Testis (tissue), 3 donors: Measurements from ENCODE around the gene NTMT1. TPM values are rescaled to one million over a fixed set of nuclear protein-coding genes. Genes with fewer than 3 reads are reported as not detected.
"Not testable (repeated sequence)": the region's sequence is repeated elsewhere in the genome, so short reads cannot be mapped to it uniquely, and the experiment has no call there.

ENCODE experiments used
- DNase-seq: peaks from one replicate; pipeline ENCODE4 v3.0.0-alpha.2; 2019
- H3K27ac ChIP-seq, 2 donors: fragments of 200-600 bp; sonication (generic); one replicate each; pipeline ENCODE4 v1.5.1; 2019
- H3K27me3 ChIP-seq: fragments of 200-600 bp; sonication (generic); one replicate; pipeline ENCODE4 v1.5.1; 2019
- H3K36me3 ChIP-seq: fragments of 200-600 bp; sonication (generic); one replicate; pipeline ENCODE4 v1.5.1; 2017; ENCODE audit warnings: low read depth; ENCODE audit errors: missing control alignments
- H3K4me1 ChIP-seq: fragments of 200-600 bp; sonication (generic); one replicate; pipeline ENCODE4 v1.5.1; 2019
- H3K4me3 ChIP-seq, 2 donors: fragments of 200-600 bp; sonication (generic); one replicate each; pipeline ENCODE4 v1.5.1; 2017 to 2019
- H3K9me3 ChIP-seq: fragments of 200-600 bp; sonication (generic); one replicate; pipeline ENCODE4 v1.5.1; 2017
- POLR2A ChIP-seq: fragments of 450-650 bp; IDR thresholded peaks from one replicate; pipeline ENCODE4 v1.6.1; 2017; ENCODE audit warnings: antibody characterized with exemption, mild to moderate bottlenecking, moderate library complexity
- WGBS, 2 donors: methylation state at CpG; one replicate each; pipeline ENCODE4 v1.1.5; 2018; 5-methylcytosine and 5-hydroxymethylcytosine counted together
- intact Hi-C: fragments of 100-400 bp; cut with DNase I; formaldehyde crosslinking; loops from one replicate; pipeline ENCODE4 v1.15.1; 2023; ENCODE audit warnings: low total_unique reads
- polyA plus RNA-seq: library from polyadenylated mRNA; stranded (reverse); fragments of 350-450 nt; fragmentation: Illumina TruSeq; extraction: RNeasy Lipid Tissue Mini Kit (QIAGEN cat#74804); gene quantifications from one replicate; pipeline ENCODE4 v1.2.3, GENCODE V29; 2014; ENCODE audit warnings: low read depth, low replicate concordance; ENCODE audit not compliant: insufficient read depth
- total RNA-seq, 2 donors: library from RNA; depleted of rRNA; stranded (reverse); fragments of >200 nt; gene quantifications; one replicate each; pipeline ENCODE4 v1.2.3, GENCODE V29; 2016
- TF ChIP-seq, protein P1 (sequence below), 3 experiments: fragments of 450-650 bp in 2 of 3; fragments of 200-600 bp in 1 of 3; sonication (generic) in 1 of 3; IDR thresholded peaks; one replicate each; pipeline ENCODE4 v1.5.1; 2016 to 2019; ENCODE audit warnings: antibody characterized with exemption in 3 of 3, mild to moderate bottlenecking in 2 of 3, moderate library complexity in 1 of 3

The NTMT1 gene
- total and polyA plus RNA-seq, 3 donors from 2014 or later, result 71.8 to 189 (median 82.6) TPM

DNA sequence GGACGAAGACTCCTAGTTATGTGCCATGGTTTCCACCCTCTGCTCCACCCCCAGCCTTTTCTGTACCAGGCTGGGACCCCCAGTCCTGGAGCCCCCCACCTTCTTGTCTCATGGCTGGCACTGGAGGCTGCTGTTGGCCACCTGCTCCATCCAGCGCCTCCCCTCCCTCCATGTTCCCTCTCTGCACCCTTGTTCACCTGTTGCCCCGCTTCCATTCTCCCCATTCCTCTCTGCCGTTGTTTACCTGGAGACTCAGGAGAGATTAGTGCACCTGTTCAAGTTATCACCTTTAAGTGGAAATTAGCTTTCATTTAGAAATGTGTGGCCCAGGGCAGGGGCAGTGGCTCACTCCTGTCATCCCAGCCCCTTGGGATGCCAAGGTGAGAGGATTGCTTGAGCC is 7.2 kb downstream of the NTMT1 start:
- Histone ChIP-seq H3K27ac (peak overlapping the region; percentile 19 to 28), H3K4me1 (peaks cover 50% of the 10 kb centered on the region), H3K9me3 (no peaks in the 10 kb centered on the region), H3K36me3 (peaks cover 3% of the 10 kb centered on the region), H3K4me3 (no peak overlapping the region), H3K27me3 (no peaks in the 10 kb centered on the region)
- no peak for DNase-seq
- intact Hi-C loops, result no loop called here
- TF ChIP-seq POLR2A, result no peak
- TF ChIP-seq, protein P1, sequence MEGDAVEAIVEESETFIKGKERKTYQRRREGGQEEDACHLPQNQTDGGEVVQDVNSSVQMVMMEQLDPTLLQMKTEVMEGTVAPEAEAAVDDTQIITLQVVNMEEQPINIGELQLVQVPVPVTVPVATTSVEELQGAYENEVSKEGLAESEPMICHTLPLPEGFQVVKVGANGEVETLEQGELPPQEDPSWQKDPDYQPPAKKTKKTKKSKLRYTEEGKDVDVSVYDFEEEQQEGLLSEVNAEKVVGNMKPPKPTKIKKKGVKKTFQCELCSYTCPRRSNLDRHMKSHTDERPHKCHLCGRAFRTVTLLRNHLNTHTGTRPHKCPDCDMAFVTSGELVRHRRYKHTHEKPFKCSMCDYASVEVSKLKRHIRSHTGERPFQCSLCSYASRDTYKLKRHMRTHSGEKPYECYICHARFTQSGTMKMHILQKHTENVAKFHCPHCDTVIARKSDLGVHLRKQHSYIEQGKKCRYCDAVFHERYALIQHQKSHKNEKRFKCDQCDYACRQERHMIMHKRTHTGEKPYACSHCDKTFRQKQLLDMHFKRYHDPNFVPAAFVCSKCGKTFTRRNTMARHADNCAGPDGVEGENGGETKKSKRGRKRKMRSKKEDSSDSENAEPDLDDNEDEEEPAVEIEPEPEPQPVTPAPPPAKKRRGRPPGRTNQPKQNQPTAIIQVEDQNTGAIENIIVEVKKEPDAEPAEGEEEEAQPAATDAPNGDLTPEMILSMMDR (IDR thresholded peaks at IDR 0.05), result no peak
- 96 to 98% methylated on average over 4 of the region's 4 CpGs for WGBS, 2 donors

DNA sequence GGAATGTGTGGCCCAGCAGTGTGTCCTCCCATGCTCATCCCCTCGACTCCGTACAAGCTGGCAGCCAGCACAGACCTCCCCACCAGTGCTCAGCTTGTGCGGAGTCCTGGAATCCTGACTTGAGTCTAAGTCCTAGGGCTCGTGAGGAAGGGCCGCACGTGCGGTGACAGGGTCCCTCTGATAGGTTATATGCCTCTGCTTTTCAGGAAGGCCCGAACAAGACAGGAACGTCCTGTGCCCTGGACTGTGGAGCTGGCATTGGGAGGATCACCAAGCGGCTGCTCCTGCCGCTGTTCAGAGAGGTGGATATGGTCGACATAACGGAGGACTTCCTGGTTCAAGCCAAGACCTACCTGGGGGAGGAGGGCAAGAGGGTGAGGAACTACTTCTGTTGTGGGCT is 7.9 kb downstream of the NTMT1 start:
- 75 to 83% methylated on average over 8 to 12 of the region's 13 CpGs for WGBS, 2 donors
- TF ChIP-seq POLR2A, result no peak
- TF ChIP-seq, protein P1 (IDR thresholded peaks at IDR 0.05), result no peak
- no peak for DNase-seq
- H3K4me1 ChIP-seq, result peaks cover 43% of the 10 kb centered on the region
- no peaks in the 10 kb centered on the region for H3K9me3 ChIP-seq
- H3K4me3 ChIP-seq, result no peak overlapping the region
- H3K27ac ChIP-seq, result no peak overlapping the region
- peaks cover 3% of the 10 kb centered on the region for H3K36me3 ChIP-seq
- H3K27me3 ChIP-seq, result no peaks in the 10 kb centered on the region
- intact Hi-C loops, result no loop called here

DNA sequence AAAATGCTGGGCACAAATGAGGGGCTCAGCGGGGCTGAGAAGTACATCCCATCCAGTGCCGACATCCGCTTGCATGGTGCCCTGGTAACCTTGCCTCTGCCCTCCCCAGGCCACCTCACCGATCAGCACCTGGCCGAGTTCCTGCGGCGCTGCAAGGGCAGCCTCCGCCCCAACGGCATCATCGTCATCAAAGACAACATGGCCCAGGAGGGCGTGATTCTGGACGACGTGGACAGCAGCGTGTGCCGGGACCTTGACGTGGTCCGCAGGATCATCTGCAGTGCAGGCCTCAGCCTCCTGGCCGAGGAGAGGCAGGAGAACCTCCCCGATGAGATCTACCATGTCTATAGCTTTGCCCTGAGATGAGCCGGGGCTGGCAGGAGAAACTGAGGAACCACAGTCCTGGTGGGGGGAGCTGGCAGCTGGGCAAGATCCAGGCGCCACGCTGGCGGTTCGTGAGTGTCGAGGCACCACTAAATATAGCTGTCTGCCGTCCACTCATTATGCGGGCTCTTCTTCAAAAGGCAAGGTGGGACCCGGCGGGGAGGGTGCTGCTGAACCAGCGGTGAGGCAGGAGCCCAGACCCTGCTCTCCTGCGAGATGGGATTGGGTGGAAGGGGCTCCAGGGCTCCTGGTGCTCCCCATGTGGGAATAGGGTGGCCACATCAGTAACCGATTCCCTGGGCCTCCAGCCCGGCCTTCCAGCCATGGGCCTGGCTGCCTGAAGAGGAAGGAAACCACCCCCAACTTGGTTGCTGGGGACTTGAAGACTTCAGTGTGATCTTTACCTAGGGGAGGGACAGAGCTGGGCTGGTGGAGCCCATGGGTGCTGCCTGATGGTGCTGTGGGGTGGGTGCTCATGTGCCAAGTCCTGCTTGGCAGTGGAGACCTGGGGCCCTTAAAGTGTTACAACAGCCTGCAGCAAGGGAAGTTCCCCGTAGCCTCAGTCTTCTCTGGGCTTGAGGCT is 9.4 kb downstream of the NTMT1 start:
- no peaks in the 10 kb centered on the region for H3K27me3 ChIP-seq
- H3K36me3 ChIP-seq, result peaks cover 3% of the 10 kb centered on the region
- no peaks in the 10 kb centered on the region for H3K9me3 ChIP-seq
- TF ChIP-seq POLR2A, result no peak
- intact Hi-C loops, result no loop called here
- WGBS, 2 donors, result 89 to 97% methylated on average over 6 to 34 of the region's 34 CpGs
- peaks cover 38% of the 10 kb centered on the region for H3K4me1 ChIP-seq
- DNase-seq, result no peak
- no peak overlapping the region for H3K4me3 ChIP-seq
- no peak overlapping the region for H3K27ac ChIP-seq

DNA sequence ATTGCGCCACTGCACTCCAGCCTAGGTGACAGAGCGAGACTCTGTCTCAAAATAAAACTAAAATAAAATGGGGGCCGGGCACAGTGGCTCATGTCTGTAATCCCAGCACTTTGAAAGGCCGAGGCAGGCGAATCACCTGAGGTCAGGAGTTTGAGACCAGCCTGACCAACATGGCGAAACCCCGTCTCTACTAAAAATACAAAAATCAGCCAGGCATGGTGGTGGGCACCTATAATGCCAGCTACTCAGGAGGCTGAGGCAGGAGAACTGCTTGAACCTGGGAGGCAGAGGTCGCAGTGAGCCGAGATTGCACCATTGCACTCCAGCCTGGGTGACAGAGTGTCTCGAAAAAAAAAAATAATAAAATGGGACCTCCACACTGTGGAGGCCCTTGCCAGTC is 10.4 kb downstream of the NTMT1 start:
- H3K4me1 ChIP-seq, result peaks cover 36% of the 10 kb centered on the region
- H3K9me3 ChIP-seq, H3K27ac ChIP-seq, H3K27me3 ChIP-seq, DNase-seq, intact Hi-C loops, H3K4me3 ChIP-seq, H3K36me3 ChIP-seq: not testable (repeated sequence)
- 83 to 91% methylated on average over 10 of the region's 10 CpGs for WGBS, 2 donors

DNA sequence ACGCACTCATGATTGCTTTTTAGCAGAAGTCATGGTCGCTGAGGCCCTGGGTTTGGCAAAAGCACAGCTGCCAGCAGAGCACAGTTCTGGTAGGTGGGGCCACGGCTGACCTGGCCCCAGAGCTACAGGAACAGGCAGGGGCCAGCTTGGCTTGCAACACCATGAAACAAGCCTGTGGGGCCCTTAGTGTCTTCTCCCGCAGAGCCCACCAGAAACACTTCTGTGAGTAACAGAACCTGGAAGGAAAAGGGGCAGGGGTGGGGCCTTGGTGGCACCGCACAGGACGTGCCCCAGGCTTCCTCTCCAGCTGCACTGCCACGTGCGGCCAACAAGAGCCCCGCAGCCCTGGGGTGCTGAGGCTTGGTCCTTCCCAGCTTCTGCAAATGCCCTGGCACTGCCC is 11.1 kb downstream of the NTMT1 start:
- no peaks in the 10 kb centered on the region for H3K9me3 ChIP-seq
- no peak overlapping the region for H3K27ac ChIP-seq
- 69 to 71% methylated on average over 6 to 9 of the region's 9 CpGs for WGBS, 2 donors
- DNase-seq, result no peak
- no peak overlapping the region for H3K4me3 ChIP-seq
- H3K27me3 ChIP-seq, result no peaks in the 10 kb centered on the region
- intact Hi-C loops, result no loop called here
- H3K4me1 ChIP-seq, result peaks cover 29% of the 10 kb centered on the region
- no peak for TF ChIP-seq POLR2A
- TF ChIP-seq, protein P1 (IDR thresholded peaks at IDR 0.05), result no peak
- H3K36me3 ChIP-seq, result peaks cover 3% of the 10 kb centered on the region
